Upper lobe of left lung (tissue), 6 donors: ENCODE data around the gene ZNF581. TPM values are rescaled to one million over a fixed set of nuclear protein-coding genes. Genes with fewer than 3 reads are reported as not detected.
A peak's percentile ranks its signal among the peaks of the same experiment; 100 is the strongest.

Experiments
- ATAC-seq, 2 donors: fragments of 200-7000 bp; cut with Tn5 transposase; one replicate each; pipeline ENCODE4 v1.9.1; 2022; ENCODE audit warnings: mild to moderate bottlenecking in 2 of 2, moderate library complexity in 2 of 2; ENCODE audit not compliant: low FRiP score in 2 of 2
- DNase-seq, 2 donors: peaks; one replicate each; pipeline ENCODE4 v3.0.0-alpha.2; 2019 to 2020
- H3K27ac ChIP-seq, 4 donors: fragments of 200-600 bp; sonication (generic); one replicate each; pipeline ENCODE4 v1.5.1; 2016 to 2019
- H3K27me3 ChIP-seq, 4 donors: fragments of 200-600 bp; sonication (generic); one replicate each; pipeline ENCODE4 v1.5.1; 2017 to 2019
- H3K36me3 ChIP-seq, 4 donors: fragments of 200-600 bp; sonication (generic); one replicate each; pipeline ENCODE4 v1.5.1; 2016 to 2019
- H3K4me1 ChIP-seq, 4 donors: fragments of 200-600 bp; sonication (generic); one replicate each; pipeline ENCODE4 v1.5.1; 2018 to 2019
- H3K4me3 ChIP-seq, 4 donors: fragments of 200-600 bp; sonication (generic); one replicate each; pipeline ENCODE4 v1.5.1; 2017 to 2019; ENCODE audit warnings: mild to moderate bottlenecking in 2 of 4, moderate library complexity in 1 of 4
- H3K9me3 ChIP-seq, 4 donors: fragments of 200-600 bp; sonication (generic); one replicate each; pipeline ENCODE4 v1.5.1; 2018 to 2019
- EP300 ChIP-seq, 4 donors: sonication (generic); formaldehyde crosslinking; IDR thresholded peaks; one replicate each; pipeline ENCODE4 v1.5.1; 2017; ENCODE audit warnings: antibody characterized with exemption in 4 of 4, control low read depth in 2 of 4
- POLR2A ChIP-seq, 4 donors: fragments of 450-650 bp; IDR thresholded peaks; one replicate each; pipeline ENCODE4 v1.5.1; 2016 to 2017; ENCODE audit warnings: antibody characterized with exemption in 4 of 4, mild to moderate bottlenecking in 2 of 4
- POLR2AphosphoS5 ChIP-seq, 2 donors: sonication (generic); formaldehyde crosslinking; IDR thresholded peaks; one replicate each; pipeline ENCODE4 v1.5.1; 2017; ENCODE audit warnings: antibody characterized with exemption in 2 of 2
- WGBS, 2 donors: methylation state at CpG; one replicate each; pipeline ENCODE4 v1.1.5; 2017 to 2018; 5-methylcytosine and 5-hydroxymethylcytosine counted together
- total RNA-seq, 6 donors: library from RNA; depleted of rRNA in 4 of 6; stranded (reverse); fragments of >200 nt in 4 of 6; gene quantifications; one replicate each; pipeline versions ENCODE4 v1.1.0 to v1.2.1, GENCODE V29; 2016 to 2021
- TF ChIP-seq, protein P1 (sequence below), 6 experiments: fragments of 450-650 bp in 4 of 6; fragments of 200-600 bp in 2 of 6; sonication (generic) in 2 of 6; IDR thresholded peaks; one replicate each; pipeline ENCODE4 v1.5.1; 2016 to 2019; ENCODE audit warnings: antibody characterized with exemption in 6 of 6
- donor health status: DM: no; HTN: no; CAD: no; lungs with moderate emphysema.
- donor health status: DM: no; HTN: yes; CAD: no; lungs with severe emphysema.

Gene ZNF581
- total RNA-seq, 6 donors from 2014 or later, result 15.6 to 38.8 (median 21.9) TPM

DNA sequence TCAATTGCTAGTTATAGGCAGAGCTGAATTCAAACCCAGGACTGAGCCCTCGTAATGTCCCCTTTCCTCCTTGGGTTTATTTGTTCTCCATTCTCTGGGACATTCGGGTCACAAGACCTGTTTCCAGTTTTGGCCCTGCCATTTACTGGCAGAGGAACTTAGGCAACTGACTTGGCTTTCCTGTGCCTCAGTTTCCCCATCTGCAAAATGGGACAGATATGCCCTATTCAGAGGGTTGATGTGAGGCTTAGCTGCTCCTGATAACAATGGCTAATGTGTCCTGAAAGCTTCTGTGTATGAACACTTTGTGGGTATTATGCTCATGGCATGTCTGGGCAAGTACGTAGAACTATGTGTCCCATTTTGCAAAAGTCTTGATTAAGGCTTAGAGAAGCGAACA, 42.4 kb upstream of the ZNF581 start:
- Histone ChIP-seq H3K27ac (peak overlapping the region; percentile 97 to 99 (median 99)), H3K27me3 (no peaks in the 10 kb centered on the region), H3K4me3 (peak overlapping the region in 3 of 4 donors; percentile 68 to 89 (median 85)), H3K36me3 (peaks cover 0 to 23% (median 7%) of the 10 kb centered on the region in 4 donors), H3K9me3 (no peaks in the 10 kb centered on the region), H3K4me1 (peaks cover 24 to 49% (median 31%) of the 10 kb centered on the region in 4 donors)
- TF ChIP-seq, protein P1, sequence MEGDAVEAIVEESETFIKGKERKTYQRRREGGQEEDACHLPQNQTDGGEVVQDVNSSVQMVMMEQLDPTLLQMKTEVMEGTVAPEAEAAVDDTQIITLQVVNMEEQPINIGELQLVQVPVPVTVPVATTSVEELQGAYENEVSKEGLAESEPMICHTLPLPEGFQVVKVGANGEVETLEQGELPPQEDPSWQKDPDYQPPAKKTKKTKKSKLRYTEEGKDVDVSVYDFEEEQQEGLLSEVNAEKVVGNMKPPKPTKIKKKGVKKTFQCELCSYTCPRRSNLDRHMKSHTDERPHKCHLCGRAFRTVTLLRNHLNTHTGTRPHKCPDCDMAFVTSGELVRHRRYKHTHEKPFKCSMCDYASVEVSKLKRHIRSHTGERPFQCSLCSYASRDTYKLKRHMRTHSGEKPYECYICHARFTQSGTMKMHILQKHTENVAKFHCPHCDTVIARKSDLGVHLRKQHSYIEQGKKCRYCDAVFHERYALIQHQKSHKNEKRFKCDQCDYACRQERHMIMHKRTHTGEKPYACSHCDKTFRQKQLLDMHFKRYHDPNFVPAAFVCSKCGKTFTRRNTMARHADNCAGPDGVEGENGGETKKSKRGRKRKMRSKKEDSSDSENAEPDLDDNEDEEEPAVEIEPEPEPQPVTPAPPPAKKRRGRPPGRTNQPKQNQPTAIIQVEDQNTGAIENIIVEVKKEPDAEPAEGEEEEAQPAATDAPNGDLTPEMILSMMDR (IDR thresholded peaks at IDR 0.05), result no peak
- no peak for TF ChIP-seq POLR2A (IDR thresholded peaks at IDR 0.05)
- no peak for TF ChIP-seq POLR2AphosphoS5 (IDR thresholded peaks at IDR 0.05)
- no peak for TF ChIP-seq EP300 (IDR thresholded peaks at IDR 0.05)
- WGBS, 2 donors, result 54 to 66% methylated on average over 4 of the region's 4 CpGs
- ATAC-seq (no peak), DNase-seq (no peak)

DNA sequence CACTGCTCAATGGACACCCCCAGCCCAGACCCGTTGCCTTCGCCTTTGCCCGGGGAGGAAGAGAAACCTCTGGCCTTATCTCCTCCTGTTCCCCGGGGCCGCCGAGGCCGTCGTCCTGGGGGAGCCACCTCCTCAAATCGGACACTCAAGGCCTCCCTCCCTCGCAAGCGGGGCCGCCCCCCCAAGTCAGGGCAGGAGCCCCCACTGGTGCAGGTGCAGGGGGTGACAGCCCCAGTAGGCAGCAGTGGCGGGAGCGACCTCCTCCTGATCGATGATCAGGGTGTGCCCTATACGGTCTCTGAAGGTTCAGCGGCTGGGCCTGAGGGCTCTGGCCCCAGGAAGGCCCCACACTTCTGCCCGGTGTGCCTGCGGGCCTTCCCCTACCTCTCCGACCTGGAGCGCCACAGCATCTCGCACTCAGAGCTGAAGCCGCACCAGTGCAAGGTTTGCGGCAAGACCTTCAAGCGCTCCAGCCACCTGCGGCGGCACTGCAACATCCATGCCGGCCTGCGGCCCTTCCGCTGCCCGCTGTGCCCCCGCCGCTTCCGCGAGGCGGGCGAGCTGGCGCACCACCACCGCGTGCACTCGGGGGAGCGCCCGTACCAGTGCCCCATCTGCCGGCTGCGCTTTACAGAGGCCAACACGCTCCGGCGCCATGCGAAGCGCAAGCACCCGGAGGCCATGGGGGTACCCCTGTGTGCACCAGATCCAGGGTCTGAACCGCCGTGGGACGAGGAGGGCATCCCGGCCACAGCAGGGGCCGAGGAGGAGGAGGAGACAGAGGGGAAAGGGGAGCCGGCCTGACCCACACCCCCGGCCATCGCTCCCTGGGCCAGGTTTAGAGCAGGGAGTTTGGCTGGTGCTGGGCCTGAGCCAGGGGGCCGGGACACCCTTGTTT, 41.1 kb upstream of the ZNF581 start:
- DNase-seq (peak in 1 of 2 donors; percentile 88), ATAC-seq (no peak)
- peaks cover 33 to 61% (median 40%) of the 10 kb centered on the region in 4 donors for H3K4me1 ChIP-seq
- 95 to 100% methylated on average over 12 to 55 of the region's 60 CpGs for WGBS, 2 donors
- no peak overlapping the region for H3K4me3 ChIP-seq
- H3K9me3 ChIP-seq, result no peaks in the 10 kb centered on the region
- TF ChIP-seq, protein P1 (IDR thresholded peaks at IDR 0.05), result no peak
- no peak for TF ChIP-seq EP300 (IDR thresholded peaks at IDR 0.05)
- no peak for TF ChIP-seq POLR2A (IDR thresholded peaks at IDR 0.05)
- TF ChIP-seq POLR2AphosphoS5 (IDR thresholded peaks at IDR 0.05), result no peak
- H3K27ac ChIP-seq, result peak overlapping the region in 1 of 4 donors; percentile 99
- H3K27me3 ChIP-seq, result no peaks in the 10 kb centered on the region
- peaks cover 0 to 10% (median 3%) of the 10 kb centered on the region in 4 donors for H3K36me3 ChIP-seq

DNA sequence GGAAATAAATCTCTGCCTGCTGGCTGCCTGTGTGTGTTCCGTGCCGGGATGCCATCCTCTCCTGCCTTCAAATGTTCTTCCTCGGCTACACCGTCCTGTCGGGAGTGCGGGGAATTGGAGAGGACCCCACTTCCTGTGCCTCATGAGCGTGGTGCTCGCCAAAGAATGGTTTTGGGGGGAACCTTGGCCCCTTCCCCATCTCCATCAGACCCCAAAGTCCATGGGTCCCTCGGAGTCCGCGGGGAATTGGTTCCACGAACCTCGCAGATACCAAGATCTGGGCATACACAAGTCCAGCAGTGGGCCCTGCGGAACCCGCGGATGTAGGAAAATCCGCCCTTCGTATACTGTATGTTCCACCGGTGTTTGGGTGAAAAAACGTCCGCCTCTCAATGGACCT, 40.3 kb upstream of the ZNF581 start:
- ATAC-seq, result no peak
- H3K4me3 ChIP-seq, result no peak overlapping the region
- peak overlapping the region in 1 of 4 donors; percentile 97 for H3K27ac ChIP-seq
- no peak for DNase-seq
- peaks cover 37 to 61% (median 40%) of the 10 kb centered on the region in 4 donors for H3K4me1 ChIP-seq
- H3K9me3 ChIP-seq, result no peaks in the 10 kb centered on the region
- peaks cover 0 to 13% (median 2%) of the 10 kb centered on the region in 4 donors for H3K36me3 ChIP-seq
- no peaks in the 10 kb centered on the region for H3K27me3 ChIP-seq
- WGBS, 2 donors, result 88 to 93% methylated on average over 20 to 21 of the region's 21 CpGs
- TF ChIP-seq, protein P1 (IDR thresholded peaks at IDR 0.05), result no peak
- no peak for TF ChIP-seq POLR2A (IDR thresholded peaks at IDR 0.05)
- no peak for TF ChIP-seq POLR2AphosphoS5 (IDR thresholded peaks at IDR 0.05)
- TF ChIP-seq EP300 (IDR thresholded peaks at IDR 0.05), result no peak

GRCh38 chr19:55603581-55604292, 39.7 kb upstream of the ZNF581 start:
- WGBS, 2 donors, result 76 to 81% methylated on average over 22 of the region's 22 CpGs
- DNase-seq, result no peak

More at GRCh38 chr19:55603581-55604292, 39.7 kb upstream of the ZNF581 start:
- peak overlapping the region in 1 of 4 donors; percentile 85 for H3K4me3 ChIP-seq
- H3K9me3 ChIP-seq, result no peaks in the 10 kb centered on the region
- peaks cover 32 to 60% (median 34%) of the 10 kb centered on the region in 4 donors for H3K4me1 ChIP-seq
- no peaks in the 10 kb centered on the region for H3K27me3 ChIP-seq
- no peak for ATAC-seq
- H3K27ac ChIP-seq, result peak overlapping the region in 3 of 4 donors; percentile 94 to 97 (median 97)
- no peak for TF ChIP-seq EP300 (IDR thresholded peaks at IDR 0.05)
- TF ChIP-seq, protein P1 (IDR thresholded peaks at IDR 0.05), result no peak
- TF ChIP-seq POLR2A (IDR thresholded peaks at IDR 0.05), result no peak
- TF ChIP-seq POLR2AphosphoS5 (IDR thresholded peaks at IDR 0.05), result no peak
- H3K36me3 ChIP-seq, result peaks cover 0 to 13% (median 2%) of the 10 kb centered on the region in 4 donors
